ENCODE results near the gene ZFP36L1.

The ZFP36L1 gene

GRCh38 chr14:68784226-68784910 is 8.5 kb downstream of the ZFP36L1 start:
- peak overlapping the region; percentile 46 to 48 for H3K4me3 ChIP-seq (ENCODE audit: low read length in 2 of 2)
- H3K27me3 ChIP-seq (ENCODE audit: control insufficient read depth in 2 of 2, insufficient read depth in 2 of 2, low read length in 2 of 2) = no peaks in the 10 kb centered on the region
- H3K9me3 ChIP-seq (ENCODE audit: control insufficient read depth in 2 of 2, low read length in 2 of 2) = no peaks in the 10 kb centered on the region
- H3K4me1 ChIP-seq (ENCODE audit: control insufficient read depth in 2 of 2, insufficient read depth in 2 of 2, low read length in 2 of 2) = peaks cover 59 to 63% of the 10 kb centered on the region in 2 donors
- H3K9ac ChIP-seq (ENCODE audit: low read depth in 1 of 2, low read length in 2 of 2) = peak overlapping the region; percentile 15 to 60
- H3K27ac ChIP-seq (ENCODE audit: low read depth in 2 of 2, low read length in 2 of 2) = peak overlapping the region; percentile 90 to 93
- H3K36me3 ChIP-seq (ENCODE audit: control insufficient read depth in 2 of 2, insufficient read depth in 2 of 2, low read length in 2 of 2) = peaks cover 11 to 13% of the 10 kb centered on the region in 2 donors

- peak overlapping the region; percentile 15 to 60 for H3K9ac ChIP-seq (ENCODE audit: low read depth in 1 of 2, low read length in 2 of 2)
Measured at GRCh38 chr14:68783408-68784225, 9.2 kb downstream of the ZFP36L1 start.

GRCh38 chr14:68782091-68782981 is 10.5 kb downstream of the ZFP36L1 start:
- H3K4me1 ChIP-seq (ENCODE audit: control insufficient read depth in 2 of 2, insufficient read depth in 2 of 2, low read length in 2 of 2) = peaks cover 58 to 69% of the 10 kb centered on the region in 2 donors
- peaks cover 3 to 4% of the 10 kb centered on the region in 2 donors for H3K36me3 ChIP-seq (ENCODE audit: control insufficient read depth in 2 of 2, insufficient read depth in 2 of 2, low read length in 2 of 2)
- no peaks in the 10 kb centered on the region for H3K27me3 ChIP-seq (ENCODE audit: control insufficient read depth in 2 of 2, insufficient read depth in 2 of 2, low read length in 2 of 2)
- H3K9me3 ChIP-seq (ENCODE audit: control insufficient read depth in 2 of 2, low read length in 2 of 2) = no peaks in the 10 kb centered on the region
- peak overlapping the region; percentile 22 to 88 for H3K27ac ChIP-seq (ENCODE audit: low read depth in 2 of 2, low read length in 2 of 2)
- H3K9ac ChIP-seq (ENCODE audit: low read depth in 1 of 2, low read length in 2 of 2) = no peak overlapping the region
- no peak overlapping the region for H3K4me3 ChIP-seq (ENCODE audit: low read length in 2 of 2)

More at GRCh38 chr14:68783408-68784225, 9.2 kb downstream of the ZFP36L1 start:
- Histone ChIP-seq H3K9me3 (ENCODE audit: control insufficient read depth in 2 of 2, low read length in 2 of 2) (no peaks in the 10 kb centered on the region), H3K4me1 (ENCODE audit: control insufficient read depth in 2 of 2, insufficient read depth in 2 of 2, low read length in 2 of 2) (peaks cover 63 to 65% of the 10 kb centered on the region in 2 donors), H3K4me3 (ENCODE audit: low read length in 2 of 2) (peak overlapping the region; percentile 46 to 48), H3K27ac (ENCODE audit: low read depth in 2 of 2, low read length in 2 of 2) (peak overlapping the region; percentile 90 to 93), H3K36me3 (ENCODE audit: control insufficient read depth in 2 of 2, insufficient read depth in 2 of 2, low read length in 2 of 2) (peaks cover 7 to 8% of the 10 kb centered on the region in 2 donors), H3K27me3 (ENCODE audit: control insufficient read depth in 2 of 2, insufficient read depth in 2 of 2, low read length in 2 of 2) (no peaks in the 10 kb centered on the region)

- Histone ChIP-seq H3K4me1 (ENCODE audit: control insufficient read depth in 2 of 2, insufficient read depth in 2 of 2, low read length in 2 of 2) (peaks cover 56 to 66% of the 10 kb centered on the region in 2 donors), H3K36me3 (ENCODE audit: control insufficient read depth in 2 of 2, insufficient read depth in 2 of 2, low read length in 2 of 2) (no peaks in the 10 kb centered on the region), H3K27me3 (ENCODE audit: control insufficient read depth in 2 of 2, insufficient read depth in 2 of 2, low read length in 2 of 2) (no peaks in the 10 kb centered on the region), H3K27ac (ENCODE audit: low read depth in 2 of 2, low read length in 2 of 2) (peak overlapping the region; percentile 83 to 88), H3K9ac (ENCODE audit: low read depth in 1 of 2, low read length in 2 of 2) (peak overlapping the region; percentile 7 to 45), H3K4me3 (ENCODE audit: low read length in 2 of 2) (peak overlapping the region; percentile 24 to 36), H3K9me3 (ENCODE audit: control insufficient read depth in 2 of 2, low read length in 2 of 2) (no peaks in the 10 kb centered on the region)
Measured at GRCh38 chr14:68781161-68782021, 11.5 kb downstream of the ZFP36L1 start.

GRCh38 chr14:68780358-68781160 is 12.3 kb downstream of the ZFP36L1 start:
- Histone ChIP-seq H3K27me3 (ENCODE audit: control insufficient read depth in 2 of 2, insufficient read depth in 2 of 2, low read length in 2 of 2) (no peaks in the 10 kb centered on the region), H3K4me3 (ENCODE audit: low read length in 2 of 2) (peak overlapping the region; percentile 34 to 36), H3K9ac (ENCODE audit: low read depth in 1 of 2, low read length in 2 of 2) (peak overlapping the region; percentile 7 to 45), H3K4me1 (ENCODE audit: control insufficient read depth in 2 of 2, insufficient read depth in 2 of 2, low read length in 2 of 2) (peaks cover 53 to 66% of the 10 kb centered on the region in 2 donors), H3K36me3 (ENCODE audit: control insufficient read depth in 2 of 2, insufficient read depth in 2 of 2, low read length in 2 of 2) (no peaks in the 10 kb centered on the region), H3K27ac (ENCODE audit: low read depth in 2 of 2, low read length in 2 of 2) (peak overlapping the region; percentile 83 to 88), H3K9me3 (ENCODE audit: control insufficient read depth in 2 of 2, low read length in 2 of 2) (no peaks in the 10 kb centered on the region)

GRCh38 chr14:68779761-68780323 is 13.0 kb downstream of the ZFP36L1 start:
- Histone ChIP-seq H3K9ac (ENCODE audit: low read depth in 1 of 2, low read length in 2 of 2) (peak overlapping the region; percentile 28 to 45), H3K4me3 (ENCODE audit: low read length in 2 of 2) (peak overlapping the region in 1 of 2 donors; percentile 34)

GRCh38 chr14:68777644-68778043 is 15.2 kb downstream of the ZFP36L1 start:
- Histone ChIP-seq H3K27ac (ENCODE audit: low read depth in 2 of 2, low read length in 2 of 2) (no peak overlapping the region), H3K36me3 (ENCODE audit: control insufficient read depth in 2 of 2, insufficient read depth in 2 of 2, low read length in 2 of 2) (no peaks in the 10 kb centered on the region), H3K9me3 (ENCODE audit: control insufficient read depth in 2 of 2, low read length in 2 of 2) (no peaks in the 10 kb centered on the region), H3K4me1 (ENCODE audit: control insufficient read depth in 2 of 2, insufficient read depth in 2 of 2, low read length in 2 of 2) (peaks cover 37 to 45% of the 10 kb centered on the region in 2 donors), H3K9ac (ENCODE audit: low read depth in 1 of 2, low read length in 2 of 2) (no peak overlapping the region), H3K27me3 (ENCODE audit: control insufficient read depth in 2 of 2, insufficient read depth in 2 of 2, low read length in 2 of 2) (no peaks in the 10 kb centered on the region), H3K4me3 (ENCODE audit: low read length in 2 of 2) (no peak overlapping the region)

More at GRCh38 chr14:68779761-68780323, 13.0 kb downstream of the ZFP36L1 start:
- no peaks in the 10 kb centered on the region for H3K9me3 ChIP-seq (ENCODE audit: control insufficient read depth in 2 of 2, low read length in 2 of 2)
- H3K36me3 ChIP-seq (ENCODE audit: control insufficient read depth in 2 of 2, insufficient read depth in 2 of 2, low read length in 2 of 2) = no peaks in the 10 kb centered on the region
- peaks cover 46 to 60% of the 10 kb centered on the region in 2 donors for H3K4me1 ChIP-seq (ENCODE audit: control insufficient read depth in 2 of 2, insufficient read depth in 2 of 2, low read length in 2 of 2)
- no peaks in the 10 kb centered on the region for H3K27me3 ChIP-seq (ENCODE audit: control insufficient read depth in 2 of 2, insufficient read depth in 2 of 2, low read length in 2 of 2)
- peak overlapping the region; percentile 83 to 88 for H3K27ac ChIP-seq (ENCODE audit: low read depth in 2 of 2, low read length in 2 of 2)

- no peaks in the 10 kb centered on the region for H3K9me3 ChIP-seq (ENCODE audit: control insufficient read depth in 2 of 2, low read length in 2 of 2)
- H3K9ac ChIP-seq (ENCODE audit: low read depth in 1 of 2, low read length in 2 of 2) = no peak overlapping the region
- no peaks in the 10 kb centered on the region for H3K27me3 ChIP-seq (ENCODE audit: control insufficient read depth in 2 of 2, insufficient read depth in 2 of 2, low read length in 2 of 2)
- H3K4me1 ChIP-seq (ENCODE audit: control insufficient read depth in 2 of 2, insufficient read depth in 2 of 2, low read length in 2 of 2) = peaks cover 18 to 28% of the 10 kb centered on the region in 2 donors
- no peak overlapping the region for H3K4me3 ChIP-seq (ENCODE audit: low read length in 2 of 2)
- no peaks in the 10 kb centered on the region for H3K36me3 ChIP-seq (ENCODE audit: control insufficient read depth in 2 of 2, insufficient read depth in 2 of 2, low read length in 2 of 2)
- no peak overlapping the region for H3K27ac ChIP-seq (ENCODE audit: low read depth in 2 of 2, low read length in 2 of 2)
Measured at GRCh38 chr14:68775614-68776126, 17.2 kb downstream of the ZFP36L1 start.

Data from mucosa of rectum (tissue), 2 donors.